Measurements from ENCODE around the gene HTRA1.

DNA sequence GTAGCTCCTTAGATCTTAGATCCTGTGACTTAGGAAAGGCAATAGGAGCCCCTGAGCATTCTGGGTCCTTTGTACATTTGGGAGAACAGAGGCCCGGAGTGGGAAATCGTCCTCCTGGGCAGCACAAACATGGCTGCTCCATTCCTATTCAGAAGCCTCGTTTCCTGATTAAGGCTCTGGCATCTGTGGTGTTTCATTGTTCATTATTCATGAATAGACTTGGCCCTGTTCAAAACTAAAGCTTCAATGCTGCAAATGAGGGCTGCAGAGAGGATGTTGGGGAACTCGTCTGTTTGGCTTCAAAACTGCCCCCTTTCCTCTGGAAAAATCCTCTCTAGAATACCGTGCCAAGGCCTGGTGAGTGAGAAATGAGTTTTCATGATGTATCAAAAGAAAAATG lies 3.4 kb upstream of the HTRA1 start:
- TF ChIP-seq, protein P1, sequence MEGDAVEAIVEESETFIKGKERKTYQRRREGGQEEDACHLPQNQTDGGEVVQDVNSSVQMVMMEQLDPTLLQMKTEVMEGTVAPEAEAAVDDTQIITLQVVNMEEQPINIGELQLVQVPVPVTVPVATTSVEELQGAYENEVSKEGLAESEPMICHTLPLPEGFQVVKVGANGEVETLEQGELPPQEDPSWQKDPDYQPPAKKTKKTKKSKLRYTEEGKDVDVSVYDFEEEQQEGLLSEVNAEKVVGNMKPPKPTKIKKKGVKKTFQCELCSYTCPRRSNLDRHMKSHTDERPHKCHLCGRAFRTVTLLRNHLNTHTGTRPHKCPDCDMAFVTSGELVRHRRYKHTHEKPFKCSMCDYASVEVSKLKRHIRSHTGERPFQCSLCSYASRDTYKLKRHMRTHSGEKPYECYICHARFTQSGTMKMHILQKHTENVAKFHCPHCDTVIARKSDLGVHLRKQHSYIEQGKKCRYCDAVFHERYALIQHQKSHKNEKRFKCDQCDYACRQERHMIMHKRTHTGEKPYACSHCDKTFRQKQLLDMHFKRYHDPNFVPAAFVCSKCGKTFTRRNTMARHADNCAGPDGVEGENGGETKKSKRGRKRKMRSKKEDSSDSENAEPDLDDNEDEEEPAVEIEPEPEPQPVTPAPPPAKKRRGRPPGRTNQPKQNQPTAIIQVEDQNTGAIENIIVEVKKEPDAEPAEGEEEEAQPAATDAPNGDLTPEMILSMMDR (conservative IDR thresholded peaks at IDR 0.05), result no peak
- TF ChIP-seq ZFX (IDR thresholded peaks at IDR 0.05), result no peak

All from C4-2B (cell line).